Lower leg skin (tissue), 4 donors: ENCODE measurements around the gene LGI4. TPM values are rescaled to one million over a fixed set of nuclear protein-coding genes. Genes with fewer than 3 reads are reported as not detected.
A peak's percentile ranks its signal among the peaks of the same experiment; 100 is the strongest.

Experiments
- DNase-seq, 2 donors: peaks; one replicate each; pipeline ENCODE4 v3.0.0-alpha.2; 2019; ENCODE audit warnings: low spot score in 2 of 2
- H3K4me3 ChIP-seq: fragments of 200-600 bp; sonication (generic); 2 replicates; pipeline ENCODE4 v1.5.1; 2017; ENCODE audit warnings: mild to moderate bottlenecking, low read depth; ENCODE audit not compliant: poor library complexity, severe bottlenecking
- POLR2A ChIP-seq, 2 donors: fragments of 450-650 bp; IDR thresholded peaks; one replicate each; pipeline ENCODE4 v1.6.1; 2016 to 2017; ENCODE audit warnings: antibody characterized with exemption in 2 of 2, mild to moderate bottlenecking in 1 of 2, moderate library complexity in 1 of 2
- WGBS, 2 donors: methylation state at CpG; one replicate each; pipeline ENCODE4 v1.1.5; 2018; 5-methylcytosine and 5-hydroxymethylcytosine counted together
- intact Hi-C: fragments of 100-400 bp; cut with DNase I; formaldehyde crosslinking; loops from one replicate; pipeline ENCODE4 v1.15.0; 2023; ENCODE audit warnings: low total_unique reads
- total RNA-seq, 4 donors: library from RNA; depleted of rRNA; stranded (reverse); fragments of >200 nt; gene quantifications; one replicate each; pipeline ENCODE4 v1.1.0, GENCODE V29; 2016
- TF ChIP-seq, protein P1 (sequence below), 3 donors: fragments of 450-650 bp; IDR thresholded peaks; one replicate each; pipeline ENCODE4 v1.5.1; 2016; ENCODE audit warnings: antibody characterized with exemption in 3 of 3, mild to moderate bottlenecking in 3 of 3, moderate library complexity in 2 of 3

The LGI4 gene
- total RNA-seq, 4 donors from 2014 or later, result 4.3 to 19.4 (median 8.9) TPM

DNA sequence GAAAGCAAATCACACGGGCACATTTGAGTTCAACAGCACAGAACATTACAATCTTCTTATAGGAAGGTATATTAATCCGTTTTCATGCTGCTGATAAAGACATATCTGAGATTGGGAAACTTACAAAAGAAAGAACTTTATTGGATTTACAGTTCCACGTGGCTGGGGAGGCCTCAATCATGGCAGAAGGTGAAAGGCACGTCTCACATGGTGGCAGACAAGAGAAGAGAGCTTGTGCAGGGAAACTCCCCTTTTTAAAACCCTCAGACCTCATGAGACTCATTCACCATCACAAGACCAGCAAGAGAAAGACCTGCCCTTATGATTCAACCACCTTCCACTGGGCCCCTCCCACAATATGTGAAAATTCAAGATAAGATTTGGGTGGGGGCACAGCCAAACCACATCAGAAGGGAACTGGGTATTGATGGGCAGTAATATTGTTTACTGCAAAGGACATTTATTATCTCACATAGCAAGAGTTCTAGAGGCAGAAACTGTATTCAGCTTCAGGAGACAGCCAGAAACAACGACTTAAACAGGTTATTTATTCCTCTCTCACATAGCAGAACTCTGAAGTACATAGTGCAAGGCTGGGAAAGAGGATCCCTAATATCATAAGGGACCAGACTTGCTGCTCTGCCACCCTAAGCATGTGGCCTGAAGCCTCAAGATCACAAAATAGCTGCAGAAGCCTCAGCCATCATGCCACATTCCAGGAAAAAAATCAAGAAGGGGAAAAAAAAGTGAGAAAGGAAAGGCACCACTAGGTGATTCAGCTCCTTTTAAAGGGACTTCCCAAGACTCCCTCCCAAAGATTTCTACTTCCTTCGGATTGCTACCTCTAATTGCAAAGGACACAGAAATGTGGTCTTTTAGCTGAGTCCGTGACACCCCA, 42.8 kb upstream of the LGI4 start:
- peak in 1 of 2 donors; percentile 14 for DNase-seq

DNA sequence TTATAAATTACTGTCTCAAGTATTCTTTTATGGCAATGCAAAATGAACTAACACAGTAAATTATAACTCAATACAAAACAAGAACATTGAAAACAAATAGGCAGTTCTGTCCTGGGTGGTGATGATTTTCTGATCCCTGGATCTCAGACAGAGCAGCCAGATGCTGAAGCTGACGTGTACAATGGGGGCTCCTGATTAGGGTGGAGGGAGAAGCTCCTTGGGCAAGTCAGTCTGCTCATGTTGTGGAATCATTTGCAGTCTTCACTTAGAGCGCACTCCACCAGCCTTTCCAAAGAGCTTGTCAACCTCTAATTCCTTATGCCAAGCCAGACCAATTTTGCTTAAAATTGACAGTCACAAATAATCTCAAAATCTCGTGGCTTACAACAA, 41.3 kb upstream of the LGI4 start:
- TF ChIP-seq POLR2A (IDR thresholded peaks at IDR 0.05), result no peak
- TF ChIP-seq, protein P1, sequence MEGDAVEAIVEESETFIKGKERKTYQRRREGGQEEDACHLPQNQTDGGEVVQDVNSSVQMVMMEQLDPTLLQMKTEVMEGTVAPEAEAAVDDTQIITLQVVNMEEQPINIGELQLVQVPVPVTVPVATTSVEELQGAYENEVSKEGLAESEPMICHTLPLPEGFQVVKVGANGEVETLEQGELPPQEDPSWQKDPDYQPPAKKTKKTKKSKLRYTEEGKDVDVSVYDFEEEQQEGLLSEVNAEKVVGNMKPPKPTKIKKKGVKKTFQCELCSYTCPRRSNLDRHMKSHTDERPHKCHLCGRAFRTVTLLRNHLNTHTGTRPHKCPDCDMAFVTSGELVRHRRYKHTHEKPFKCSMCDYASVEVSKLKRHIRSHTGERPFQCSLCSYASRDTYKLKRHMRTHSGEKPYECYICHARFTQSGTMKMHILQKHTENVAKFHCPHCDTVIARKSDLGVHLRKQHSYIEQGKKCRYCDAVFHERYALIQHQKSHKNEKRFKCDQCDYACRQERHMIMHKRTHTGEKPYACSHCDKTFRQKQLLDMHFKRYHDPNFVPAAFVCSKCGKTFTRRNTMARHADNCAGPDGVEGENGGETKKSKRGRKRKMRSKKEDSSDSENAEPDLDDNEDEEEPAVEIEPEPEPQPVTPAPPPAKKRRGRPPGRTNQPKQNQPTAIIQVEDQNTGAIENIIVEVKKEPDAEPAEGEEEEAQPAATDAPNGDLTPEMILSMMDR (IDR thresholded peaks at IDR 0.05), result no peak
- 52 to 53% methylated on average over 3 of the region's 3 CpGs for WGBS, 2 donors
- peak in 1 of 2 donors; percentile 56 for DNase-seq
- no peak overlapping the region for H3K4me3 ChIP-seq
- intact Hi-C loops, result no loop called here

More for the DNA sequence above, 42.8 kb upstream of the LGI4 start:
- 79 to 85% methylated on average over 7 of the region's 7 CpGs for WGBS, 2 donors
- intact Hi-C loops, result no loop called here
- TF ChIP-seq POLR2A (IDR thresholded peaks at IDR 0.05), result no peak
- TF ChIP-seq, protein P1 (IDR thresholded peaks at IDR 0.05), result no peak
- no peak overlapping the region for H3K4me3 ChIP-seq

DNA sequence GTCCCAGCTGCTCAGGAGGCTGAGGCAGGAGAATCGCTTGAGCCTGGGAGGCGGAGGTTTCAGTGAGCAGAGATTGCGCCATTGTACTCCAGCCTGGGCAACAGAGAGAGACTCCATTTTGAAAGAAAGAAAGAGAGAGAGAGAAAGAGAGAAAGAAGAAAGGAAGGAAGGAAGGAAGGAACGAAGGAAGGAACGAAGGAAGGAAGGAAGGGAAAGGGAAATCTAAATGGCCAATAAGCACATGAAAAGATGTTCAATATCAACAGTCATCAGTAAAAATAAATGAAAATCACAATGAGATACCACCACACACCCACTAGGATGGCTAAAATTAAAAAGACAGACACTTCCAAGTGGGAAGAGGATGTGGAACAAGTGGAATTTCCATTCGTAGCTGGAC, 39.4 kb upstream of the LGI4 start:
- 91 to 95% methylated on average over 6 of the region's 6 CpGs for WGBS, 2 donors
- intact Hi-C loops, result no loop called here

DNA sequence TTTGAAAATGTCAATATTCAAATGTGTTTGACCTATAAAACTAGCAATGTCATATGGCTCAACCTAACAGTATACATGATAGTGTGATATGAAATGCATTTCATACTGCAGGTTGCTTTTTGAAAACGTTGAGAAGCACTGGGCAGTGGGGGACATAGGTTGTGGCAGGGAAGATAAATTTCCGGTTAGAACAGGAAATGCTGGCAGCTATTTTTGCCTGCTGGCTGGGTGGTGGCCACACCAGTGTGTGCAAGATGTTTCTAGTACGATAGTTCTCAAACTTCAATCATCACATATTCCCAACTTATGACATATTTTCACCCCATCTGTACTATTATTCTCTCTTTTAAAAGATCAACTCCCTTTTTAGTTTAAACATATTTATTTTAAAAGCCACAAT, 36.9 kb upstream of the LGI4 start:
- TF ChIP-seq, protein P1 (IDR thresholded peaks at IDR 0.05), result no peak
- TF ChIP-seq POLR2A (IDR thresholded peaks at IDR 0.05), result no peak
- DNase-seq, result no peak
- intact Hi-C loops, result no loop called here
- WGBS, 2 donors, result 21 to 33% methylated on average over 3 of the region's 3 CpGs
- H3K4me3 ChIP-seq, result no peak overlapping the region

More for the DNA sequence above, 39.4 kb upstream of the LGI4 start:
- H3K4me3 ChIP-seq, result no peak overlapping the region
- TF ChIP-seq, protein P1 (IDR thresholded peaks at IDR 0.05), result no peak
- TF ChIP-seq POLR2A (IDR thresholded peaks at IDR 0.05), result no peak
- DNase-seq, result peak in 1 of 2 donors; percentile 21

DNA sequence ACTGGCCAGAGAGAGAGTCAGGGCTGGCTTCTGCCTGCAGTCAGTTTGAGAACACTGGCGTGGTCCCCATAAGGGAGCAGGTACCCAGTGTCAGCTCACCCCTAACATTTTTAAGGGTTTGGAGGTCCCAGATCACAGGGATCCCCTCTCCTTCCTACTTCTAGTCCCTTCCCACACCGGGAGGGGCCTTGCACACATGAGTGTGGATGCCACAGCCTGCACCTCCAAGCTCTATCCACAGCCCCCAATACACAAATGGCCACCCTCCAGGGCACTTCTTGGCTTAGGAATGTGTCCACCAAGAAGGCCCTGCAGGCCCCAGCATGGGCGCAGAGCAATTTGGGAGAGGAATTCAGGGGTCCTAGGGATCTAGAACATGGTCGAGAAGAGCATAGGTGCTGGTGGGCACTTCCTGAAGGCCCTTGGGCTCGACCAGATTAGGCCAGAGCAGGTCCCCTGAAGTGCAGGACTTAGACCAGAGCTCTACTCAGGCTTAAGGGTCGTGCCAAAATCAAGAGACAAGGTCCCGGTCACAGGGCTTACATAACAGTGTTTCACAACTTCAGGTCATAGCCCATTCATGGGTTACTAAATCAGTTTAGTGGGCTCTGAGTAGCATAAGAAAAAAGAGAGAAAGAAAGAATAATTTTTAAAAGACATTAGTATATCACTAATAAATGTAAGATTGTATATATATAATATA, 35.7 kb upstream of the LGI4 start:
- TF ChIP-seq, protein P1 (IDR thresholded peaks at IDR 0.05), result no peak
- TF ChIP-seq POLR2A (IDR thresholded peaks at IDR 0.05), result no peak
- intact Hi-C loops, result no loop called here
- 69 to 79% methylated on average over 6 to 7 of the region's 7 CpGs for WGBS, 2 donors
- peak in 1 of 2 donors; percentile 81 for DNase-seq
- H3K4me3 ChIP-seq, result no peak overlapping the region
